Fibroblast of the aortic adventitia (primary cell): ENCODE results near the gene SPNS1. TPM values are rescaled to one million over a fixed set of nuclear protein-coding genes. Genes with fewer than 3 reads are reported as not detected.
"Not testable (repeated sequence)": the region's sequence is repeated elsewhere in the genome, so short reads cannot be mapped to it uniquely, and the experiment has no call there.

Source experiments
- DNase-seq: peaks from one replicate; pipeline ENCODE4 v3.0.0-alpha.2; 2010; ENCODE audit warnings: low read depth
- H3K4me3 ChIP-seq: 2 replicates; pipeline ENCODE4 v1.5.1; 2011; ENCODE audit warnings: low read depth, mild to moderate bottlenecking, control low read depth, low read length, moderate library complexity
- total RNA-seq: library from RNA; depleted of rRNA; stranded (reverse); fragments of >200 nt; gene quantifications from 2 replicates; pipeline ENCODE4 v1.2.3, GENCODE V29; 2012; ENCODE audit warnings: low replicate concordance
- TF ChIP-seq, protein P1 (sequence below): IDR thresholded peaks from 2 replicates; pipeline ENCODE4 v1.5.1; 2011; ENCODE audit warnings: mild to moderate bottlenecking, low read length, control low read depth, inconsistent platforms; ENCODE audit not compliant: insufficient read depth

SPNS1 gene
- total RNA-seq, 1 donor: 27.1 TPM

DNA sequence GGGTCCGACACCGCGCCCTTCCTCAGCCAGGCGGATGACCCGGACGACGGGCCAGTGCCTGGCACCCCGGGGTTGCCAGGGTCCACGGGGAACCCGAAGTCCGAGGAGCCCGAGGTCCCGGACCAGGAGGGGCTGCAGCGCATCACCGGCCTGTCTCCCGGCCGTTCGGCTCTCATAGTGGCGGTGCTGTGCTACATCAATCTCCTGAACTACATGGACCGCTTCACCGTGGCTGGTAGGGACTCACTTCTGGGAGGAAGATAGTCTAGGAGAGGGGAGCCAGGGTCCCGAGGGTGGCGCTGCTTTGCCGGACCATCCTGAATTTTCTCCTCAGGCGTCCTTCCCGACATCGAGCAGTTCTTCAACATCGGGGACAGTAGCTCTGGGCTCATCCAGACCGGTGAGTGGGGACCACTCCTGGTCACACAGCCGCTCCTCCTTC lies 601 bp downstream of the SPNS1 start:
- TF ChIP-seq, protein P1, sequence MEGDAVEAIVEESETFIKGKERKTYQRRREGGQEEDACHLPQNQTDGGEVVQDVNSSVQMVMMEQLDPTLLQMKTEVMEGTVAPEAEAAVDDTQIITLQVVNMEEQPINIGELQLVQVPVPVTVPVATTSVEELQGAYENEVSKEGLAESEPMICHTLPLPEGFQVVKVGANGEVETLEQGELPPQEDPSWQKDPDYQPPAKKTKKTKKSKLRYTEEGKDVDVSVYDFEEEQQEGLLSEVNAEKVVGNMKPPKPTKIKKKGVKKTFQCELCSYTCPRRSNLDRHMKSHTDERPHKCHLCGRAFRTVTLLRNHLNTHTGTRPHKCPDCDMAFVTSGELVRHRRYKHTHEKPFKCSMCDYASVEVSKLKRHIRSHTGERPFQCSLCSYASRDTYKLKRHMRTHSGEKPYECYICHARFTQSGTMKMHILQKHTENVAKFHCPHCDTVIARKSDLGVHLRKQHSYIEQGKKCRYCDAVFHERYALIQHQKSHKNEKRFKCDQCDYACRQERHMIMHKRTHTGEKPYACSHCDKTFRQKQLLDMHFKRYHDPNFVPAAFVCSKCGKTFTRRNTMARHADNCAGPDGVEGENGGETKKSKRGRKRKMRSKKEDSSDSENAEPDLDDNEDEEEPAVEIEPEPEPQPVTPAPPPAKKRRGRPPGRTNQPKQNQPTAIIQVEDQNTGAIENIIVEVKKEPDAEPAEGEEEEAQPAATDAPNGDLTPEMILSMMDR: no peak
- DNase-seq: no peak
- H3K4me3 ChIP-seq: peak overlapping the region; percentile 99

DNA sequence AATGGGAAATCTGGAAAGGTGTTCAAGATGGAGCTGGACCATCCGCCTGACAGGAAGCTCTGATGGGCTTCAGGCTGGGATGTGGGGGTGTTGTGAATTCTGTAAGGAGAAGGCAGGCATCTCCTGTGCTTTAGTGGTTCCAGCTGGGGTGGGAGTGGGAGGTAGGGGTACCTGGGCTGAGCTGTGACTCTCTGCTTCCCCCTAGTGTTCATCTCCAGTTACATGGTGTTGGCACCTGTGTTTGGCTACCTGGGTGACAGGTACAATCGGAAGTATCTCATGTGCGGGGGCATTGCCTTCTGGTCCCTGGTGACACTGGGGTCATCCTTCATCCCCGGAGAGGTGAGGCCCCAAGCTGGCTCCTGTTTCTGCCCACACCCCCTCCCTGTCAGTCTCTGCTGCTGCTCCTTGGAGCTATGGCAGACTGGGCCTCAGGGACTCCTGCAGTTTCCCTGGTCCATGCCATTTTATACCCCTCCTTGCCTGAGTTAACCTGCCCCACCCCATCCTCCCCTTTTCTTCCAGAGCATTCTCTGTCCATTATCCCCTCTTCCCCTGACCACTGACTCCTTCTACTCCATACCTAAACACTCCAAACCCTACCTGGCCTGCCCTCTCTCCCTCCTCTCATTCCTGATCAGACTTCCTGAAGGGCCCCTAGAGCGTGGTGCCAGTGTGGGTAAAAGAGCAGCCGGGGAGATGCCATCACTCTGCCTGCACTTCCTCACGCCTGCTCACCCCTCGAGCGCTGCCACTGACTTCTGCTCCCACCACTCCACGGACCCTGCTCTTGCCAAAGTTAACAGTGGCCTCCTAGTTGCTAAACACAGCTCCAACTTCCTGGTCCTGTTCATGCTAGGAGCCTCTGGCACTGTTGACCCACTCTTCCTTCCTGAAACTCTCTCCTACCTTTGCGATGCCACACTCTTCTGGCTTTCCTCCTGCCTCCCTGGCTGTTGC lies 3.4 kb downstream of the SPNS1 start:
- TF ChIP-seq, protein P1: peak; percentile 38
- no peak for DNase-seq
- no peak overlapping the region for H3K4me3 ChIP-seq

DNA sequence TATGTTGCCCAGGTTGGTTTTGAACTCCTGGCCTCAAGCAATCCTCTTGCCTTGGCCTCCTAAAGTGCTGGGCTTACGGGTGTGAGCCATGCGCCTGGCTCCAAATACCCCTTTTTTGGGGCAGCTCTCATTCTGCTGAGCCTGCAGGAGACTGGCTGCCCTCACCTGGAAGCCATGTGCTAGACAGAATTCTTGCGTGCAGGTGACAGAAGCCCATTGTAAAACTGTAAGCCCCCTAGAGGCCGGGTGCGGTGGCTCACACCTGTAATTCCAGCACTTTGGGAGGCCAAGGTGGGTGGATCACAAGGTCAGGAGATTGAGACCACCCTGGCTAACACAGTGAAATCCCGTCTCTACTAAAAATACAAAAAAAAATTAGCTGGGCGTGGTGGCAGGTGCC lies 5.8 kb downstream of the SPNS1 start:
- H3K4me3 ChIP-seq, DNase-seq: not testable (repeated sequence)

GRCh38 chr16:28980929-28981328 lies 6.4 kb downstream of the SPNS1 start:
- TF ChIP-seq, protein P1: no peak
- no peak overlapping the region for H3K4me3 ChIP-seq
- no peak for DNase-seq

- H3K4me3 ChIP-seq: no peak overlapping the region
- no peak for DNase-seq
- TF ChIP-seq, protein P1: peak; percentile 78
These were observed 6.9 kb downstream of the SPNS1 start for GRCh38 chr16:28981517-28981916.

DNA sequence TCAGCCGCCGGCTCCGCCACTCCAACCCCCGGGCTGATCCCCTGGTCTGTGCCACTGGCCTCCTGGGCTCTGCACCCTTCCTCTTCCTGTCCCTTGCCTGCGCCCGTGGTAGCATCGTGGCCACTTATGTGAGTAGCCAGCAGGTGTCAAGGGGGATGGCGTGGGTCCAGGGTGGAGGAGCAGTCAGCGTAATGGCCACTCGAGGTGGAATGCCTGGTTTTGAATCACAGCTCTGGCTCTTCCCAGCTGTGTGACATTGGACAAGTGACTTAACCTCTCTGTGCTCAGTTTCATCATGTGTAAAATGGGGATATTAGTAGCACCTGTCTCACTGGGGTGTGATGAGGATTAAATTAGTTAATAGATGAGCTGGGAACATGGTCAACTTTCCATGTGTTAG lies 7.8 kb downstream of the SPNS1 start:
- no peak for DNase-seq
- H3K4me3 ChIP-seq: no peak overlapping the region
- TF ChIP-seq, protein P1: no peak

- H3K4me3 ChIP-seq: no peak overlapping the region
- no peak for DNase-seq
- TF ChIP-seq, protein P1: no peak
These were observed 8.4 kb downstream of the SPNS1 start for GRCh38 chr16:28982949-28983348.
